GM20431 (cell line): Measurements from ENCODE around the gene ATOSB.
"Not testable (repeated sequence)": the region's sequence is repeated elsewhere in the genome, so short reads cannot be mapped to it uniquely, and the experiment has no call there.

Experiments used
- in situ Hi-C: fragments of 300-500 bp; cut with MseI, MboI; formaldehyde crosslinking; loops from one replicate; pipeline ENCODE4 v1.15.0; 2020; ENCODE audit warnings: low sequenced_read_pairs; ENCODE audit not compliant: unreplicated experiment

Gene ATOSB, protein sequence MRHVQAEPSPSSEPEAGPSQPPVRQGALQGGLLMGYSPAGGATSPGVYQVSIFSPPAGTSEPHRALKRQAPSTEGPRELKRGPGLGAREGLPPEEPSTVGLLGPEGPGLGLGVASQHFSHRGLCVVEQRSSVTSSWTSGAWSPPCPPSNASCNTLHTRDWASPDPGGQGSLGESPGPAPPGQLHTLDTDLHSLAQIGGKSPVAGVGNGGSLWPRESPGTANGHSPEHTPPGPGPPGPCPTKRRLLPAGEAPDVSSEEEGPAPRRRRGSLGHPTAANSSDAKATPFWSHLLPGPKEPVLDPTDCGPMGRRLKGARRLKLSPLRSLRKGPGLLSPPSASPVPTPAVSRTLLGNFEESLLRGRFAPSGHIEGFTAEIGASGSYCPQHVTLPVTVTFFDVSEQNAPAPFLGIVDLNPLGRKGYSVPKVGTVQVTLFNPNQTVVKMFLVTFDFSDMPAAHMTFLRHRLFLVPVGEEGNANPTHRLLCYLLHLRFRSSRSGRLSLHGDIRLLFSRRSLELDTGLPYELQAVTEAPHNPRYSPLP

DNA sequence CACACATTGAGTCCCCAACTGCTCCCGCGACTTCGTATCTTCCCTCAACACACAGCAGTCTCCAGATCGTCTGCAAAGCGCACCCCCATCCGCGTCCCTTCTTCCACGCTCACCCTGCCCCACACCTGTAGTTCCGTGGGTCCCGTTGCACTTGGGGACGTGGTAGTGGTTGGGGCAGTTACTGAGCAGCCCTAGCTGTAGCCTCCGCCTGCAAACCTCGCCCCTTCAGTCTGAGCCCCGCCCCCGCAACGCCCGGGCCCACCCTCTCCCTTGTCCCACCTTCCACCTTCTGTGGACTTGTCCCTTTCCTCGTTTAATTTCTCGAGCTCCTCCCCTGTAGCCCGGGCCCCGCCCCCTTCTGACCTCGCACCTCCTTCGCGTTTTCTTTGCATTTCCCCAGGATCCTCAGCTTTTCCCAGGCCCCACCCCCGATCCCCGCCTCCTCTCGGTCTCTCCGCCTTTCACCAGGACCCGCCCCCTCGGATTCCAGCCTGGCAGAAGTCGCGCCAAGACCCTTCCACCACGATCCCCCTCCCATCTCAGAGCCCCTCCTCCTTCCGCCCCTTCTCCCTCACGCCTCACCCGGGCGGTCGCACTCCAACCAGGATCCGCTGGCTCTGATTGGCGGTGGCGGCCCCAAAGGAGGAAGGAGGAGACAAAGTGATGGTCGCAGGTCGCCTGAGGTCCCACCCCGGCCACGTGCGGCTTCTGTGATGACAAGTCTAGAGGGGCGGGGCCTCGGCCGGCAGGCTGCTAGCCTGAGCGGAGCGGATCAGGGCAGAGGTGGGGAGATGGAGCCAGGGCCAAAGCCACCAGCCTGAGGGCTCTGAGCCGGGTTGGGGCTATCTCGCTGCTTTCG is at the start of gene ATOSB:
Gene ATOSB (minus strand): TSS at position 183 of the 859 bp plus-strand sequence. CDS start 7,588 bp downstream, outside the sequence.
- in situ Hi-C loops = no loop called here

DNA sequence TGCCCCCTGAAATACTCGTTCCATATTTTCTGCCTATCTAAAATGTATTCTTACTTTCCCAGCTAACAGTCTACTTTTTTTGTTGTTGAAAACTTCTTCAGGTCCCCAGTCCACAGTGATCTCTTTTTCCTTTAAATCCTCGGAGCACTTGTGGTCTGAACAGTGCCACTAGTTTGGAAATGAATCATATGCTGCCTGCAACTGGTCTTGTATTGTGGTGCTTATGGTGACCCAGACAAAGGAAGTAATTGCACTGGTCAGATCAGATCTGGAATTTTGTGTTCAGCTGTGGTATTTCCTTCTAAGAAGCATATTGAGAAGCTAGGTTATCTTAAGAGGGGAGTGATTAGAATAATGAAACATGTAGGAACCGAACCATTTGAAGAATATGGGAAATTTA is 49.0 kb upstream of the ATOSB start:
- in situ Hi-C loops = no loop called here

DNA sequence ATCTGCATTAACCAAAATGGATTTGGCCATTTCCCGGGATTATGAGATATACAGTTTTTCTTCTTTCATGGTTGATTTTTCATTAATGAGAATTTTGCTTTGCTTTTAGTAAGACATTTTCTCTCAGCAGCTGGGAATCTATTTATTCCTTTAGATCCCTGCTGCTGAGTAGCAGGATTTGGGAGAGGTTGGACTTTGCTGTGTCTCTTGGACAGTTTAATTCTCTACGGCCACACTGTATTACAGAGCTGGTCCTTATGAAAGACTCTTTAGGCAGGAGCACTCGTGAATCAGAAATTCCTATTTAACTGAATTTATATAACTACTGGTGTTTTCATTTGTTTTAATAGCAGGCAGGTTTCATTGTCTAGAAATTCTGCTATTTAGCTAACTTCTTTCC is 47.8 kb upstream of the ATOSB start:
- in situ Hi-C loops = no loop called here

DNA sequence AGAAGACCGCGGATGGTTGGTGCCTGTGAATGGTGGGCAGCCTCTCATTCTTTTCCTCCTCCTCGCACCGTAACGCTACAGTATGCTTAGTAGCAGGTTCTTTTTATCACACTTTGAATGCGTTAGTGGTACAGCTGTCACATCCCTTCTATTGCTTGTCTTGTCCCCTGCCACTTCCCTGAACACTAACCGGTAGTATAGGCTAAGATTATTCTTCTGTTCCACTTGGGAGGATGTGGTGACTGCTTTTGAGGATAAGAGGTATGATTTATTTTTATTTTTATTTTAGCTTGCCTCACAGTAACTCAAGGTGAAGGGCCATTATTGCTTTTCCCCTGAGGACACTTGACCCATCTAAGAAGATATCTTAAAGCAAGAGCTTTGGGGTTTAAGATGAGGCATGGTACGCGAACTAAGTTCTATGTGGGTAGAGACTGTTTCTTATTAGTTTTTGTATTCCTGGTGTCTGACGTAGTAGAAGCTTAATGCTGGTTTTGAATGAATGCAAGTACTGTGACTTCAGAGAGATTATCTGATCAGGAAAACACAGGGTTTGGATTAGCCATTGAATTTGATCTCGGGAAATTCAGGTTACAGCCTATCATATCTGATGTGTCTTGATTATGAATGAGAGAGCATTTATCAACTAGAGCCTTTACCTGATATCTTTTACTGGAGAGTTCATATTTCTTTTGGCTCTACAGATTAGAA is 47.1 kb upstream of the ATOSB start:
- in situ Hi-C loops = no loop called here

DNA sequence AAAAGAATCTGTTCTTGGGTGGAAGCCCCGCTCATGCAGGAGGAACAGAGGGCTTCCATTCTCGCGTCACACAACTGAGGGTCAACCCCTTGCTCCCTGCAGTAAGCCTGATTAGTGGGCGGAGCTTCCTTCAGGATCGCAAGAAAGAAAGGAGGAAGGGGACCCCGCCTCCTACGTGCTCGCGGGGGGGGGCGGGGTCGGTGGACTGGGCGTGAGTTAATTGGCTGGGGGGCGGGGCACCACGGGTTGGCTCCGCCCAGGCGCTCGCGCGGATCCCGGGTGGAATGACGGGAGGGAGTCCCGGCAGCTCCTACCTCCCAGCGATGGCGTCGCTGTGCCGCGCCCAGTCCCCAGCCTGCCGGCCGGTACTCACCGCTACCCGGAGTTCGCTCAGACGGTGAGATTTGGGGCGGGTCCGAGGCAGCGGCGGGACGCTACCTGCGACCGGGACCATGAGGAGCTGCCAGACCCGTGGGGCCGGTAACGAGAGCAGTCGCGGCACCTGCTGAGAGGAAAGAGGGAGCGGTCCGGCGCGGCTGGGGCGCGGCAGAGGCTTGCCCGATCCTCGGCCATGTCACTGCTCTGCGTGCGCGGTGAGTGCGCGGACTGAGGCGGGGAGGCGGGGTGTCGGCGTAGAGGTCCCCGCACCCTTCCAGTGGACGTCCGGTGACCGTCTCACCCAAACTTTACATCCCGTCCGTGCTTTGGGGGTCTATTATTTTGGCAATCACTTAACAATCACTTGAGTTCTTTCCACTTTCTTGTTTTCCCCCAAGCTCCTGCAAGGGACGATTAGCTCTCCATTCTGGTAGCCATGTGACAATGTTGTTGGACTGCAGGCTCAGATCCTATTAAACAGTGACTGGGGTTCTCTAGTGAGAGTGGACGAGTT is 46.3 kb upstream of the ATOSB start, which contains the start of gene UNC13B:
Gene UNC13B (plus strand): TSS at position 297 of the 892 bp plus-strand sequence. CDS start 275 bp downstream, at position 572.
- in situ Hi-C loops = no loop called here

DNA sequence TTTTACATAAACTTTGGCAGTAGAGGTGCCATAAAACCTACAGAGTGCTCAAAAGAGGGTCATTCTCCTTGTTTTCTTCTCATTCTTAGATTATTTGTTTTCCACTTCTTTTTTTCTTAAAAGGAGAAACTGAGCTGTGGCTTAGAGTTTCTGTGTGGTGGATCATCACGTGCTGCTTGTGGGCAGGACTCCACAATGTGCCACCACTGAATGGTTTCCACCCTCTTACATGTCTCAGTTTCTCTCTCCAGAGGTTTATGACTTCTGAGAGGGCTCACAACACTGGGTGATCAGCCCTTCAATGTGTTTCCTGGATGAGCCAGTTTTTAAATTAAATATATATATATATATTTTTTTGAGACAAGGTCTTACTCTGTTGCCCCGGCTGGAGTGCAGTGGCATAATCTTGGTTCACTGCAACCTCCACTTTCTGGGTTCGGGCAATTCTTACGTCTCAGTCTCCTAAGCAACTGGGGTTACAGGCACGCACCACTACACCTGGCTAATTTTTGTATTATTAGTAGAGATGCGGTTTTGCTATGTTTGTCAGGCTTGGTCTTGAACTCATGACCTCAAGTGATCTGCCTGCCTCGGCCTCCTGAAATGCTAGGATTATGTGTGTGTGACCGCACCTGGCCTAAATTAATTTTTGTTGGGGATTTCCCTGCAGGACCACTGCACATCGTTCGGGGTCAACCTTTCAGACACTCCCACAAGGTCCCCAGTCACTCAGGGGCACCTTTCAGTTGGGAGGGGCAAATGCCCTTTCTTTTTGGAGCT is 43.0 kb upstream of the ATOSB start:
- in situ Hi-C loops = no loop called here

DNA sequence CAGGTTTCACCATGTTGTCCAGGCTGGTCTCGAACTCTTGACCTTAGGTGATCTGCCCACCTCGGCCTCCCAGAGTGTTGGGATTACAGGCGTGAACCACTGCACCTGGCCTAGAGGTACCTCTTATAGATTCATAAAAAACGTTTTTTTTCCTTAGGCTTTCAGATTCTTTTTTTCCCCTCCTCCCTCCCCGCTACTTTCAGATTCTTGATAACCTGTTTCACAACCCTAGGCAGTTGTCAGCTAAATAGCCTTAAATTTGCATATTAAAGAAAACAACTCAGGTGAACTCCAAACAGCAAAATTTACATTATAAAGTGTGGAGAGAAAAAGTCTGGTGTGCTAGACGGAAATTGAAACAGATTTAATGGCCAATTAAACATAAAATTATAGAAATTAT is 42.2 kb upstream of the ATOSB start:
- in situ Hi-C loops = not testable (repeated sequence)

DNA sequence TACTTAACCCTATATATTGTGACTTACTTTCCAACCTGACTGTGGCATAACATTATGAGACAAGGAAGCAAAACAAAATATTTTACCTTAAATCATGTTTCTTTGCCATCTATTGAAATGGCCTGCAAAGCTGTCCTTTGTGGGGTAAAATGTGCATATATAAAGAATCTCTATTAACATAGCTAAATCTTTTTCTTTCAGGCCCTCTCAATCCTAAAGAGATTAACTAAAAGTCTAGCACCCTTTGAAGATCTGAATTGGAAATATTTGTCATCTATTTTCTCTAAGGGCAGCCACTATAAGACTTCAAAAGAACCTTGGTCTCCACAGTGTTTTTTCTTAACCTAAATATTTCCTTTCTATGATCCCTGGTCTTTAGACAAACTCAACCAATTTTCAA is 41.1 kb upstream of the ATOSB start:
- in situ Hi-C loops = no loop called here

DNA sequence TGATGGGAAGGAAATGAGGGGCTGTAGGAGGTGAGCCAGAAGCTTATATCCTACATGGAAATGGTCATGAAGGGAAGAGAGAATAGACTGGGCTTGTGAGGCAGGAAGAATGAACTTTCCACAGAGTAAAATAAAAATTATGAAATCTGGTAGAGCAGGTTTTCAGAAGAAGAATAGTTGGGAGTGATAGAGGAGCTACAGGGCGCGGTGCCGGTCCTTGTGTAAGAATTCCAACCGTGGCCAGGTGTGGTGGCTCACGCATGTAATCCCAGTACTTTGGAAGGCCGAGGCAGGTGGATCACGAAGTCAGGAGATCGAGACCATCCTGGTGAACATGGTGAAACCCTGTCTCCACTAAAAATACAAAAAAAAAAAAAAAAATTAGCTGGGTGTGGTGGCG is 37.3 kb upstream of the ATOSB start:
- in situ Hi-C loops = no loop called here

DNA sequence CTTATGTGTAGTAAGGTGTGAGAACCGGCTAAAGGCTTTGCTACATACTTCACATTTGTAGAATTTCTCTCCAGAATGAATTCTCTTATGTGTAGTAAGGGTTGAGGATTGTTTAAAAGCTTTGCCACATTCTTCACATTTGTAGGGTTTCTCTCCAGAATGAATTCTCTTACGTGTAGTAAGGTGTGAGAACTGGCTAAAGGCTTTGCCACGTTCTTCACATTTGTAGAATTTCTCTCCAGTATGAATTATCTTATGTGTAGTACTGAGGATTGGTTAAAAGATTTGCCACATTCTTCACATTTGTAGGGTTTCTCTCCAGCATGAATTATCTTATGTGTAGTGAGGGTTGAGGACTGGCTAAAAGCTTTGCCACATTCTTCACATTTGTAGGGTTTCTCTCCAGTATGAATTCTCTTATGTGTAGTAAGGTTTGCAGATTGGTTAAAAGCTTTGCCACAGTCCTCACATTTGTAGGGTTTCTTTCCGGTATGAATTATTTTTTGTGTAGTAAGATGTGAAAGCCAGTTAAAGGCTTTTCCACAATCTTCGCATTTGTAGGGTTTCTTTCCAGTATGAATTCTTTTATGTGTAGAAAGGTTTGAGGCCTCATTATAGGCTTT is 32.4 kb upstream of the ATOSB start:
- in situ Hi-C loops = not testable (repeated sequence)

DNA sequence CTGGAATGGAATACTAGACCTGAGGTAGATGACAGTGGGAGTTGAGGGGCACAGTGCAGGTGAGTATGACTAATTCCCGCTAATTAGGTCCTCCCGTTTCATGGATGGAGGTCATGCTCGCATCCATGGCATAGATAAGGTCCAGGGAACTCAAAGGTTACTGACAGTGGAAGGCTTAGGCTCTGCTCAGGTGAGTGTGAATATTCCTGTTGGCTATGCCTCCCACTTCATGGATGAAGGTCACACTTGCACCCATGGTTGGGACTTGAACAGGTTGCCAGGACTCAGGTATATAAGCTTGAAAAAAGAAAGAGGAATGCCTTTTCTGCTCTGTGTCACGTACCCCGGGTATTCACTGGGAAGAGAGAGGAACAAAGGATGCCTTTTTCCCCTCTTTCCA is 26.4 kb upstream of the ATOSB start:
- in situ Hi-C loops = no loop called here

DNA sequence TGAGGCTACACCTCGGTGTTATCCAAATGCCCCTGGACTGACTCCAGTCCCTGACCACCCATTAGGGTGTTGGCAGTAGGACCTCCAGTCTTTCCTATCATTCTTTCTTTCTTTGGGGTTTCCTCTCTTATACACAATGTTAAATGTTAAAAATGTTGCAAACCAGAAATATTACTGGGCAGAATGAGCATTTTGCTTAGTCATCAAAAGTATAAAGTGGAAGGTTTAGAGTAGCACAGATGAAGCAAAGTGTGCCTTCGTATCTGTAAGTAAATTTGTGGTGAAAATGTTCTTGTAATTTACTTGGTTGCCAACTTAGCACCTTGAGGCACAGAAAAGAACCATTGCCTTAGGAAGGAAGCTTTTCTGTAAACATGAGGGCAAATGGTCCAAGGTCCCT is 24.4 kb upstream of the ATOSB start:
- in situ Hi-C loops = no loop called here

DNA sequence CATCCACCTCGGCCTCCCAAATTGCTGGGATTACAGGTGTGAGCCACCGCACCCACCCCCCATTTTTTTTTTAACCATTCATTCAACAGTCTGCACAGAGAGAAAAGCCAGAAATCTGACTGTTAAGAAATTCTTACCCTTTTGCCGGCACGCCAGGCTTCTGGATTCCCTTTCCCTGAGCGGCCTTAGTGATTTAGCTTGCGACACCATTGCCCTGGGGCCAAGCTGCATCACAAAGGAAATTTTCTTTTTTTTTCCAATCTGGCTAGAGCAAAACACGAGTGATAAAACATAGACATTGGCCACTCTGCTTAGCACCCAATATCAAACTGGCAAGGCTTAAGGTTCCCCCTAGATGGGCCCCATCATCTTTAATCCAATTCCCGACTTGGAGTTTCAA is 21.2 kb upstream of the ATOSB start:
- in situ Hi-C loops = no loop called here

DNA sequence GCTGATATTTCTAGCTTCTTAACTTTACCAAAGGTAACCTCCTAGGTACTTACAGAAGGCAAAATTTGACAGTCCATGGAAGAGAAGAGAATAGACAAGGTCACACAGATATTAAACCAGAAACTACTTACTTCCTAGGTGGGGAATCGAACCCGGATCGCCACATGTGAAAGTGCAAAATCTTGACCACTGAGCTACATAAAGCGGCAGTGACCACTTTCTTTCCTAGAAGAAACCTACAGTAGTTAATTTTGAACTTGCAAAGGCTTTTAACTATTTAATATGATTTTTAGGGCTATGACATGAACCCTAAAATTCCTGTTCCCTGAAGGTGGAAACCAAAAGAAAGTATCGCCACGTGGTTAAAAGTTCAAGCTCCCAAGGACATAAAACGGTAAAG is 20.3 kb upstream of the ATOSB start:
- in situ Hi-C loops = no loop called here

DNA sequence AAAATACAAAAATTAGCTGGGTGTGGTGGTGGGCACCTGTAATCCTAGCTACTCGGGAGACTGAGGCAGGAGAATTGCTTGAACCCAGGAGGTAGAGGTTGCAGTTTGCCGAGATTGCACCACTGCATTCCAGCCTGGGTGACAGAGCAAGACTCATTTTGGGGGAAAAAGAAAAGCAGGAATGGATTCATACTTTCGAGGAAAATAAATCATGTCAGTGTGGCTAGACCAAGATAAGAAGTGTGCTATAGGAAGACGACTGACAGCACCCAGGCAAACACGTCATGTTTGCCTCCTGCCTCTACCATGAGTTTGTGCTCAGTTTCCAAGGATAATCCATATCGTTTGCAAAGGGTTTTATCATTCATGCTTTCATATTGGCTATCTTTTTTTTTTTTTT is 19.3 kb upstream of the ATOSB start:
- in situ Hi-C loops = no loop called here

DNA sequence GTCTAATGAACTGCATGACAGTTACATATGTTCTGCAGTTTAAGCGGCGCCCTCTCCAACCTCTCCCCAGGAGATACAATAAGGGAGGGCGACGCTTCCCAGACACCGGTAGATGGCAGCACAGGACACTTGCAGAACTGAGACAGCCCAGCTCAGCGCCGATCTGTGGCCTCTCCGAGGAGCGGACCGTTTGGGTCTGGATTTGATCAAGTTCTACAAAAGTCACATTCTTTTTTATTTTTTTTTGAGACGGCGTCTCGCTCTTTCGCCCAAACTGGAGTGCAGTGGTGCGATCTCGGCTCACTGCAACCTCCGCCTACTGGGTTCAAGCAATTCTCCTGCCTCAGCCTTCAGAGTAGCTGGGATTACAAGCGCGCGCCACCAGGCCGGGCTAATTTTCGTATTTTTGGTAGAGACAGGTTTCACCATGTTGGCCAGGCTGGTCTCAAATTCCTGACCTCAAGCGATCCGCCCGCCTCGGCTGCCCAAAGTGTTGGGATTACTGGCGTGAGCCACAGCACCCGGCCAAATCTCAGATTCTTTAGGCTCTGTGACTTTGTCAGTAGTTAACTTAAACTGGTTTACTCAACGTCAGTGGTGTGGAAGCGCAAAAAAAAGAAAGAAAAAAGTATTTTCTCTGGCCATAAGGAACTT is 1.4 kb upstream of the ATOSB start:
- in situ Hi-C loops = no loop called here

DNA sequence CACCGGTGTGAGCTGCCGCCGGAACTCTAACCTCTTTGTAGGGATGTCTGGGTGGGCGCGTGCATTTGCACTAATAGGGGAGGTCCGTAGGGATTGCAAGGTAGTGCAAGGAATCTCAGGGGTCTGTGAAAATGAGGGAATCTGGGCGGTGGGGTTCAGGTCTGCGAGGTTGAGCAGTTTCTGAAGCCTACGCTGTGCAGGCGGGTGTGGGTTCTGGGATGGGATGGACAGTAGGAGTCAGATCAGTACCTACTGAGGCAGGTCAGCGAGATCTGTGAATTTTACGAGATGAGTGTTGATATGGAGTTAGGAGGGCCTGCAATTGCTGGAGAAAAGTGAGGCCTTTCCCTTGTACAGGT is 856 bp upstream of the ATOSB start:
- in situ Hi-C loops = no loop called here
